H1 (cell line): Measurements from ENCODE around the gene SLC25A6. TPM values are rescaled to one million over a fixed set of nuclear protein-coding genes. Genes with fewer than 3 reads are reported as not detected.

Experiments used
- CTCF ChIA-PET: fragments of 300-600 bp; sonication (Branson Sonifier 250); formaldehyde crosslinking; loops from one replicate; lab custom pipeline; 2021; ENCODE audit not compliant: partially characterized antibody; lab: Charles Lee
- POLR2A ChIA-PET: fragments of 300-600 bp; sonication (Branson Sonifier 250); formaldehyde crosslinking; loops from one replicate; lab custom pipeline; 2021; ENCODE audit warnings: inconsistent platforms; ENCODE audit not compliant: partially characterized antibody; lab: Charles Lee
- DNase-seq, 2 experiments: peaks; one replicate each; pipeline versions ENCODE4 v3.0.0 to v3.0.0-alpha.2; 2010 to 2022; ENCODE audit warnings: low spot score in 2 of 2, low read depth in 1 of 2, mixed read lengths in 1 of 2
- FAIRE-seq: peaks from 2 replicates; lab custom pipeline; 2011; peaks lifted over from hg19 to GRCh38; lab: Jason Lieb, UNC
- H2AFZ ChIP-seq: 2 replicates; pipeline ENCODE4 v1.8.1; 2012; ENCODE audit warnings: low read length, inconsistent platforms
- H2AK5ac ChIP-seq: 2 replicates; pipeline ENCODE4 v1.6.1; 2013; ENCODE audit warnings: low read depth, low read length
- H2BK120ac ChIP-seq: replicated peaks from 2 replicates; pipeline ENCODE3; 2013; ENCODE audit warnings: low read depth, low read length, inconsistent platforms
- H2BK12ac ChIP-seq: 2 replicates; pipeline ENCODE4 v1.6.1; 2013; ENCODE audit warnings: low read depth, low read length
- H2BK15ac ChIP-seq: 2 replicates; pipeline ENCODE4 v1.6.1; 2013; ENCODE audit warnings: low read length
- H2BK20ac ChIP-seq: 2 replicates; pipeline ENCODE4 v1.6.1; 2013; ENCODE audit warnings: low read length
- H2BK5ac ChIP-seq: 2 replicates; pipeline ENCODE4 v1.6.1; 2013; ENCODE audit warnings: low read depth, low read length
- H3K14ac ChIP-seq: 2 replicates; pipeline ENCODE4 v1.6.1; 2013; ENCODE audit warnings: inconsistent platforms; ENCODE audit not compliant: insufficient read length
- H3K18ac ChIP-seq: 2 replicates; pipeline ENCODE4 v1.6.1; 2013; ENCODE audit warnings: low read length; ENCODE audit errors: extremely low read depth
- H3K23ac ChIP-seq: 2 replicates; pipeline ENCODE4 v1.6.1; 2013; ENCODE audit warnings: inconsistent platforms; ENCODE audit not compliant: insufficient read length
- H3K23me2 ChIP-seq: 2 replicates; pipeline ENCODE4 v1.6.1; 2013; ENCODE audit warnings: low read depth, low read length
- H3K27ac ChIP-seq: 2 replicates; pipeline ENCODE4 v1.6.1; 2011; ENCODE audit warnings: low read depth, low read length, inconsistent platforms
- H3K27me3 ChIP-seq, 4 experiments: replicated peaks in 1 of 4; 1 replicate in 1 of 4; 2 replicates in 3 of 4; pipeline versions ENCODE4 v1.6.1 to v1.8.1; 2011 to 2013; ENCODE audit warnings: low read length in 3 of 4, mild to moderate bottlenecking in 3 of 4, inconsistent platforms in 2 of 4, mixed read lengths in 2 of 4, moderate library complexity in 1 of 4; ENCODE audit not compliant: control insufficient read depth in 3 of 4, insufficient read depth in 3 of 4; ENCODE audit errors: extremely low read depth in 1 of 4
- H3K36me3 ChIP-seq, 4 experiments: 2 replicates each; pipeline versions ENCODE4 v1.6.1 to v1.8.1; 2011 to 2013; ENCODE audit warnings: mild to moderate bottlenecking in 4 of 4, low read length in 3 of 4, moderate library complexity in 2 of 4, control low read depth in 1 of 4, inconsistent platforms in 1 of 4; ENCODE audit not compliant: insufficient read depth in 4 of 4, control insufficient read depth in 2 of 4
- H3K4ac ChIP-seq: replicated peaks from 2 replicates; pipeline ENCODE3; 2013; ENCODE audit warnings: low read length, low read depth, mixed read lengths, inconsistent platforms; ENCODE audit not compliant: insufficient read length
- H3K4me1 ChIP-seq, 4 experiments: replicated peaks in 1 of 4; 1 replicate in 1 of 4; 2 replicates in 3 of 4; pipeline versions ENCODE4 v1.6.1 to v1.8.1; 2011 to 2013; ENCODE audit warnings: low read length in 3 of 4, inconsistent platforms in 2 of 4, mixed read lengths in 1 of 4; ENCODE audit not compliant: insufficient read depth in 4 of 4, control insufficient read depth in 3 of 4
- H3K4me2 ChIP-seq, 2 experiments: 2 replicates each; pipeline versions ENCODE4 v1.6.1 to v1.8.1; 2011 to 2013; ENCODE audit warnings: low read depth in 2 of 2, low read length in 2 of 2, control low read depth in 1 of 2, inconsistent platforms in 1 of 2, mild to moderate bottlenecking in 1 of 2; ENCODE audit not compliant: insufficient read depth in 1 of 2
- H3K4me3 ChIP-seq, 4 experiments: fragments of 200-600, 300-600 bp in 1 of 4; sonication (generic), shearing (Covaris generic), sonication (Bioruptor Twin) in 1 of 4; 2 replicates each; pipeline versions ENCODE4 v1.5.1 to v1.8.1; 2011 to 2016; ENCODE audit warnings: low read length in 4 of 4, low read depth in 3 of 4, control low read depth in 2 of 4, inconsistent platforms in 2 of 4, mild to moderate bottlenecking in 2 of 4, mixed read lengths in 1 of 4, moderate library complexity in 1 of 4; ENCODE audit not compliant: insufficient read depth in 2 of 4; ENCODE audit errors: extremely low read depth in 1 of 4
- H3K56ac ChIP-seq: replicated peaks from 2 replicates; pipeline ENCODE3; 2013; ENCODE audit warnings: low read depth, mild to moderate bottlenecking, mixed read lengths, low read length, inconsistent platforms; ENCODE audit not compliant: insufficient read length
- H3K79me1 ChIP-seq: 2 replicates; pipeline ENCODE4 v1.6.1; 2013; ENCODE audit warnings: low read depth, low read length, control low read depth
- H3K79me2 ChIP-seq, 2 experiments: 2 replicates each; pipeline versions ENCODE4 v1.6.1 to v1.8.1; 2012 to 2013; ENCODE audit warnings: low read length in 2 of 2, mild to moderate bottlenecking in 2 of 2, inconsistent platforms in 1 of 2; ENCODE audit not compliant: insufficient read depth in 2 of 2, control insufficient read depth in 1 of 2
- H3K9ac ChIP-seq, 4 experiments: replicated peaks in 1 of 4; 1 replicate in 1 of 4; 2 replicates in 3 of 4; pipeline versions ENCODE4 v1.6.1 to v1.8.1; 2011 to 2013; ENCODE audit warnings: low read depth in 3 of 4, low read length in 3 of 4, control low read depth in 2 of 4, mild to moderate bottlenecking in 2 of 4, moderate library complexity in 2 of 4, inconsistent platforms in 1 of 4; ENCODE audit errors: extremely low read depth in 1 of 4
- H3K9me3 ChIP-seq, 2 experiments: 2 replicates each; pipeline versions ENCODE4 v1.6.1 to v1.8.1; 2012 to 2013; ENCODE audit warnings: mild to moderate bottlenecking in 2 of 2, moderate library complexity in 2 of 2, control low read depth in 1 of 2, inconsistent platforms in 1 of 2, low read depth in 1 of 2, low read length in 1 of 2, mixed read lengths in 1 of 2; ENCODE audit not compliant: insufficient read depth in 2 of 2
- H4K20me1 ChIP-seq, 2 experiments: replicated peaks in 1 of 2; 2 replicates each; pipeline versions ENCODE3 to v1.8.1; 2011 to 2013; ENCODE audit warnings: inconsistent platforms in 2 of 2, low read length in 2 of 2, mild to moderate bottlenecking in 1 of 2; ENCODE audit not compliant: insufficient read depth in 2 of 2, control insufficient read depth in 1 of 2
- H4K5ac ChIP-seq: 2 replicates; pipeline ENCODE4 v1.6.1; 2013; ENCODE audit warnings: low read length, low read depth, mixed read lengths, inconsistent platforms; ENCODE audit not compliant: insufficient read length
- H4K8ac ChIP-seq: 2 replicates; pipeline ENCODE4 v1.8.0; 2013; ENCODE audit warnings: mild to moderate bottlenecking, moderate library complexity, low read length, inconsistent platforms; ENCODE audit not compliant: insufficient read depth; ENCODE audit errors: extremely low read depth
- H4K91ac ChIP-seq: replicated peaks from 2 replicates; pipeline ENCODE3; 2013; ENCODE audit warnings: low read length, mixed read lengths, inconsistent platforms; ENCODE audit not compliant: insufficient read length
- KDM4A ChIP-seq: IDR thresholded peaks from one replicate; pipeline ENCODE4 v1.7.1; 2012; ENCODE audit warnings: low read depth, mild to moderate bottlenecking, moderate library complexity, low read length, inconsistent platforms; ENCODE audit not compliant: severe bottlenecking
- RAD21 ChIP-seq, 2 experiments: IDR thresholded peaks in 1 of 2; conservative IDR thresholded peaks in 1 of 2; 2 replicates each; pipeline ENCODE4 v1.6.1; 2011; ENCODE audit warnings: low read depth in 2 of 2, low read length in 2 of 2, improper control_type of control experiment in 1 of 2, inconsistent platforms in 1 of 2, mild to moderate bottlenecking in 1 of 2, moderate library complexity in 1 of 2
- WGBS, 2 experiments: shearing (Covaris generic) in 1 of 2; methylation state at CpG; one replicate each; pipeline versions ENCODE4 v1.1.6 to v1.1.7; 2013 to 2015; ENCODE audit warnings: low lambda C conversion rate in 2 of 2, mixed read lengths in 2 of 2, inconsistent platforms in 1 of 2, low coverage in 1 of 2, missing lambda C conversion rate in 1 of 2; ENCODE audit not compliant: insufficient replicate concordance in 2 of 2, insufficient coverage in 1 of 2, insufficient read length in 1 of 2; ENCODE audit errors: extremely low coverage in 1 of 2, missing lambda C conversion rate in 1 of 2; 5-methylcytosine and 5-hydroxymethylcytosine counted together
- polyA plus RNA-seq, 7 experiments: library from polyadenylated mRNA; depleted of rRNA in 3 of 7; stranded (reverse) in 5 of 7; unstranded in 2 of 7; fragments of >200 nt in 5 of 7; fragments of 200-250 nt in 2 of 7; gene quantifications; 1 replicate in 5 of 7; 2 replicates in 1 of 7; 4 replicates in 1 of 7; pipeline versions ENCODE4 v1.2.1 to v1.2.3, GENCODE V29; 2011 to 2013; ENCODE audit warnings: missing spikeins in 2 of 7, mixed read lengths in 2 of 7
- total RNA-seq: library from RNA; stranded (reverse); fragmentation: NEBNext Ultra II Directional; extraction: Animal tissue kit (Norgen Biotek cat#: 25700); gene quantifications from 2 replicates; pipeline ENCODE4 v1.2.1, GENCODE V29; 2021

The SLC25A6 gene
- total and polyA plus RNA-seq, 2 of the 8 experiments (the other 6 are each of a cell fraction or from before 2014, with no cell fraction given), result 487 to 1,220 TPM

GRCh38 chrX:1403228-1403627 is 11.3 kb upstream of the SLC25A6 start:
- Histone ChIP-seq H3K79me2 (no peaks in the 10 kb centered on the region), H3K9ac (no peak overlapping the region), H3K18ac (no peak overlapping the region), H3K56ac (no peak overlapping the region), H4K91ac (no peak overlapping the region), H2BK20ac (no peak overlapping the region), H4K5ac (no peak overlapping the region), H4K8ac (no peak overlapping the region), H3K14ac (no peak overlapping the region), H3K36me3 (peaks cover 14 to 71% (median 54%) of the 10 kb centered on the region in 4 experiments), H4K20me1 (peaks cover 7 to 26% of the 10 kb centered on the region in 2 experiments), H3K27me3 (no peaks in the 10 kb centered on the region), H3K4ac (no peak overlapping the region), H3K27ac (no peak overlapping the region), H3K4me1 (peaks cover 0 to 9% (median 3%) of the 10 kb centered on the region in 4 experiments; a peak in 4 of 7 replicates), H2AK5ac (no peak overlapping the region), H3K9me3 (no peaks in the 10 kb centered on the region), H2BK120ac (no peak overlapping the region), H3K79me1 (no peaks in the 10 kb centered on the region; the same call in 1 of the 2 replicates), H3K23ac (no peak overlapping the region), H3K4me3 (no peak overlapping the region), H3K4me2 (no peak overlapping the region), H2BK15ac (no peak overlapping the region), H2BK12ac (no peak overlapping the region), H3K23me2 (peaks cover 41% of the 10 kb centered on the region; the same call in 1 of the 2 replicates), H2AFZ (no peak overlapping the region), H2BK5ac (no peak overlapping the region)
- TF ChIP-seq KDM4A, result no peak
- no peak for TF ChIP-seq RAD21 (IDR thresholded peaks at IDR 0.05 in 1 of 2, conservative IDR thresholded peaks at IDR 0.05 in 1 of 2; ENCODE audit: low read depth in 2 of 2, low read length in 2 of 2)
- FAIRE-seq (no peak), DNase-seq (no peak)
- 96% methylated on average over 10 of the region's 10 CpGs; no CpG with 5 or more reads in 1 of the 2 experiments for WGBS, 2 experiments
- ChIA-PET POLR2A (no interaction called here), CTCF (no interaction called here)
